SW 1271 (cell line): ENCODE results near the gene RPL41.
"Not testable (repeated sequence)": the region's sequence is repeated elsewhere in the genome, so short reads cannot be mapped to it uniquely, and the experiment has no call there.

Source experiments
- DNase-seq, 2 experiments: peaks; one replicate each; lab custom pipeline; 2025; lab: John Stamatoyannopoulos, UW

The RPL41 gene

DNA sequence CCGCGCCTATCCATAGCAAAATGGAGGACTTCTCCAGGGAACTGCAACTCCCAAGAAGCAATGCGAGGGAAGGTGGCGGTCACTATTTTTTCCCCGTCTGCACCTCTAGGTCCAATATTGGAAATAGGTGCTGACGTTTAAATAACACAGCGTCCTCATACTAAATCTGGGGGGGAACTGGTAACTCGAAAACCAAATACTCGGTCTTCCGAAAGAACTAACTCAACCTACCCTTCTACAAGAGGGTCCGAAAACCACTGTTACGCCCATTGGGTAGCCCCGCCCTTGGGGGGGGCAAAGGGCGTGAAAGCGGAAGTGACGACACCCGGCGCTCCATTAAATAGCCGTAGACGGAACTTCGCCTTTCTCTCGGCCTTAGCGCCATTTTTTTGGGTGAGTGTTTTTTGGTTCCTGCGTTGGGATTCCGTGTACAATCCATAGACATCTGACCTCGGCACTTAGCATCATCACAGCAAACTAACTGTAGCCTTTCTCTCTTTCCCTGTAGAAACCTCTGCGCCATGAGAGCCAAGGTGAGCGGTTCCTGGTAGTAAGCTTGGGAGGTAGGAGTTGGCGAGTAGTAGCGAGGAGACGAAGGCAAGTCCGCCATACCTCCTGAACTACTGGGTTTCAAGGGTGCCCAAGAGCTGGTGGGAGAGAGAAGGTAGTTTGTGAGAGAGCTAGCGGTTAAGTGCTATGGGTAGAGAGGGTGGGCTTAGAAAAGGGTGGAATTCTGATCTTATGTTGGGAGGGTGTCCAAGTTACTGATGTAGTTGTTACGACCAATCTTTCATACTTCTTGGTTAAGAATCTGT is at the start of gene RPL41:
Gene RPL41 (plus strand): TSS at position 367 of the 815 bp plus-strand sequence.
- peak; percentile 80 to 96 for DNase-seq

GRCh38 chr12:56071648-56072047 is 44.8 kb upstream of the RPL41 start:
- DNase-seq, result no peak

- no peak for DNase-seq
Measured at GRCh38 chr12:56074396-56074795, 42.0 kb upstream of the RPL41 start.

- DNase-seq, result not testable (repeated sequence)
Measured at GRCh38 chr12:56077966-56078365, 38.5 kb upstream of the RPL41 start.

DNA sequence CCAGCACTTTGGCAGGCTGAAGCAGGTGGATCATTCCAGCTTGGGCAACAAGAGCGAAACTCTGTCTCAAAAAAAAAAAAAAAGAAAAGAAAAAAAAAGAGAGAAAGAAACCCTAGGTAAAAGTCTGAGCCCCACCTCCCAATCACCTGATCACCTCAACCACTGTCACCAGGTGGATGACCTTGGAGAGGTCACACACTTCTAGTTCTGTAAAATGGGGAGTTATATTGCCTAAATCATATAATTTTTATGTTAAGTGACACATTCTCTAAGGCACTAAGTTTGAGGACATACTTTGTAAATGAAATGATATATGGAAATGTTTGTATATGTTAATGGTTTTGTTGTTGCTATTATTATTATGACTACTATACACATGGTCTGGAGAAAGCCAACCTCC is 38.0 kb upstream of the RPL41 start:
- no peak for DNase-seq

DNA sequence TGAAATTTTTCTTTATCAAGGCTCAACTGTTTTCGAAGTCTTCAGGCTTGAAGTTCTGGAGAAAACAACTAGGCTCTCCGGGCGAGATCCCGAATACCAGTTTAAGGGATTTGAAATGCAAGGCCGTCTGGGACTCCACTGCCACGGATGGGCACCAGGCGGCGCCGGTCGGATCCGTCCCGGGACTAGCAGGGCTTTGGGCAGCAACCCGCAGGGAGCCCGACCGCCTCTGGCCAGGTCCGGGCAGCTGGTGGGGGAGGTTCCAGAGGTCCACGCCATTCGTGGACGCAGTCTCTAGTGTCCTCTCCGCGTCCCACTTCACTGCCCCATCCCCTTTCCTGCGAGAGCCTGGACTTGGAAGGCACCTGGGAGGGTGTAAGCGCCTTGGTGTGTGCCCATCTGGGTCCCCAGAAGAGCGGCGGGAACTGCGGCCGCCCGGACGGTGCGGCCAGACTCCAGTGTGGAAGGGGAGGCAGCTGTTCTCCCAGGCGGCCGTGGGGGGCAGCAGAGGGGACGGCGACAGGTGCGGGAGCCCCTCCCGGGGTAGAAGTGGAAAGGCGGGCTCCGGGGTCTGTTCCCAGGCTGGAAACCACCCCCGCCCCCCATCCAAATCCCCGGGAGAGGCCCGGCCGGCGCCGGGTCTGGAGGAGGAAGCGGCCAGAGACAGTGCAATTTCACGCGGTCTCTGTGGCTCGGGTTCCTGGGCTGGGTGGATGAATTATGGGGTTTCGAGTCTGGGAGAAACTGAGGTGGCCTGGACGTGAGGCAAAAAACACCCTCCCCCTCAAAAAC is 37.3 kb upstream of the RPL41 start:
- DNase-seq, result peak; percentile 72 to 86

GRCh38 chr12:56079723-56080555 is 36.5 kb upstream of the RPL41 start, which contains the start of gene ERBB3:
Gene ERBB3, plus strand, starts transcription at chr12:56080165. Its CDS starts 136 bp downstream, at chr12:56080301.
- peak; percentile 47 to 76 for DNase-seq

DNA sequence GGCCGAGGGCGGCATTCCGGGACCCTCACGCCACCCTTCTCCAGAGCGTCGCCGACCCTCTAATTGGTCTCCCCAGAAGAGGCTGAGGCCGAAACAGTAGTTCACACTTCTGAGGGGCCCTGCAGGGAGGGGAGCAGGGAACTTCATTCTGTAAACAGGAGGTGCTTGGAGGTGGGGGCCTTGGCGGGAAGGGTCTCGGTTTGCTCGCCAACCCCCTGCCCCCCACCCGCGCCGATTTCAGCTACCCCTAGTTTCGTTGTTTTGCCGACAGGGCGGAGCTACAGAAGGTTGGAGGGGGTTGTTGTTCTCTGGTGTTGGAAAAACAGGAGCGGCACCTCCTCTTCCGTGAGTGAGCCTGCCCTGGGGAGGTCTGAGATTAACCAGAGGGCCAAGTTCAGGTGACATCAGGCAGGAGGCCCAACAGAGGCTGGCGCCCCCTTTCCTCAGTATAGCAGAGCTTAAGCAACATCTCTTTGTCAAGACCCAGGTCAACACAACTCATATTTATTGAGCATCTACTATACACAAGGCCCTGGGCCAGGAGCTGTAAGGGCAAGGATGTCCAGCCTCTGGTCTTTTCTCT is 35.8 kb upstream of the RPL41 start:
- no peak for DNase-seq

DNA sequence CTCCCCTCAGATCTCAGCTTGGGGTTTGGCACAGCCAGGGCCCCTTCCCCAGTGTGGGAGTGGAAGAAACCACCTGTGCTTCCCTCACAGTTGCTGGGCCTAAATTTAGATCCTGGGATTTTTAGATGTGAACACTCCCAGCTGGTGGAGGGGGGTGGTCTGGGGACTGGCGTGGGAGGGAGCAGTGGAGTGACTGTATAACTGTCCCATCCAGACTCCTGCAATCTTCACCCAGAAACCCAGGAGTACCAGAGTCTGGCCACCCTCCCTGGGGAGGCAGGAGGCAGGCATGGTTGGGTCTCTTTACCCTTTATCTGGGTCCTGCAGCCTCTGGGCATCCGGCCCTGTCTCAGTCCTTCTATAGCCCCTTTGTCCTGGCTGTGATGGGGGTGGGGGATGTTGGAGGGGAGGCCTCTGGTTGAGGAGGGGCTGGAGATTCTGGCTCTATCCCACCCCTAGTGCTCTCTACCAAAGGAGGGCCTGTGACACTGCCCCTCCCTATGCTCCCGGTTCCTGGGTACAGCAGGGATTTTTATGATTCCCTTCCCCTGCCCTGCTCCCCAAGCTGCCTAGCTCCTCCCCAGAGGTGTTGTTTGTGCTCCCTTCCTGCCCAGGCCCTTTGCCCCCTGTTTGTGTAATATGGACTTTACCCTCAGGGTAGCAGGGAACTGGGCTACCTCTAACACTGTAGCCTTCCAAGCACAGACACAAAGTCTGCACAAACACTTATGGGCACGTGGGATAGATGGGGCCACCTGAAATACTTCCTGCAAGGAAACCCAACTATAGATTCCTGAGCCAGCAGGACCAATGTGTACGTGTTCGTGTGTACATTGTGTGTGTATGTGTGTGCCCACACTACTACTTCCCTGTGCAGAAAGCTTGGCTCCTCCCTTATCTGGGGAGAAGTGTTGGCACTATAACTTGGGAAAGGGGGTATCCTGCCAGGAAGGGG is 34.8 kb upstream of the RPL41 start:
- DNase-seq, result no peak

DNA sequence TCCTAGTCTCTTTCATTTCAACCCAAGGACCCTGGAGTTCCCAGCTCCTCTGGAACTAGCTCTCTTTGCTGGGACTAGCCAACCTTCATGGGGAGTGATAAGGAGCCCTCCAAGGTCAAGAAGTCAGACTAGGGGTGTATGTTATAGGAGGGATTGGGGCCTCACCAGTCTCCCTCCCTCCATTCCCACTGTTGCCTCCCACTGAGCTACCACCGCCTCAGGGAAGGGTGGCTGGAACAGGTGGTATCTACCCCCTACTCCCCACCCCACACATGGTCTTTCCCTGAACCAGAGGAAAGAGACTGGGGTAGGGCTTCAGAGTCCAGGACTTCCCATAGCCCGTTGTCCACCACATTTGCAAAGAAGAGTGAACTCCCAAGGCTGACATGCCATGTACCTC is 34.1 kb upstream of the RPL41 start:
- no peak for DNase-seq

- DNase-seq, result no peak
Measured at GRCh38 chr12:56082967-56083366, 33.5 kb upstream of the RPL41 start.

DNA sequence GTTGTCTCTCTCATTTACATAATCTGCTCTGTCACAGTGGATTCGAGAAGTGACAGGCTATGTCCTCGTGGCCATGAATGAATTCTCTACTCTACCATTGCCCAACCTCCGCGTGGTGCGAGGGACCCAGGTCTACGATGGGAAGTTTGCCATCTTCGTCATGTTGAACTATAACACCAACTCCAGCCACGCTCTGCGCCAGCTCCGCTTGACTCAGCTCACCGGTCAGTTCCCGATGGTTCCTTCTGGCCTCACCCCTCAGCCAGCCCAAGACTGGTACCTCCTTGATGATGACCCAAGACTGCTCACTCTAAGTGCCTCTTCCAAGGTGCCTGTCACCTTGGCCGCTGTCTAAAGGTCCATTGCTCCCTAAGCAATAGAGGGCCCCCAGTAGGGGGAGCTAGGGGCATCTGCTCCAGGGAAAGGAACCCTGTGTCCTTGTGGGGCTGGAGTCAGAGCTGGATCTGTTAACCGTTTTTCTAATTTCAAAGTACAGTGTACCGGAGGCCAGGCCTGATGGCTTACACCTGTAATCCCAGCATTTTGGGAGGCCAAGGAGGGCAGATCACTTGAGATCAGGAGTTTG is 31.4 kb upstream of the RPL41 start:
- DNase-seq, result peak in 1 of 2 experiments; percentile 13

- no peak for DNase-seq
Measured at GRCh38 chr12:56086096-56086495, 30.3 kb upstream of the RPL41 start.

GRCh38 chr12:56086608-56087007 is 29.8 kb upstream of the RPL41 start:
- DNase-seq, result no peak

DNA sequence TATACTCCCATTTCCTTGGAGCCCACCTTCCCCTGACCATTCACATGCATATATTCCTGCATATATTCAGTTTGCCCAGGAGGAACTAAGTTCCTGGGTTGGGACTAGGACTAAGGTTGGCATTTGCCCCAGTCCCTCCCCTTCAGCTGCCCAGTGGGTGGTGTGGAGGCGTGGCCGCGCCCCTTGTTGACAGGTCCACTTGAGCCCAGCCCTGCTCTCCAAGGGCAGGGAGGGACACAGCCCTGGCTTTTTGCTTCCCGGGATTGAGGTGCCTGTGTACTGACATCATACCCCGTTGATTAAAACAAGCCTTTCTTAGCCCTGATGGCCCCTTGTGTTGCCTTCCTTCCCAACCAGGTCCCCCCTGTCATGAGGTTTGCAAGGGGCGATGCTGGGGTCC is 29.2 kb upstream of the RPL41 start:
- DNase-seq, result no peak

- DNase-seq, result no peak
Measured at GRCh38 chr12:56097738-56098137, 18.7 kb upstream of the RPL41 start.

- DNase-seq, result no peak
Measured at GRCh38 chr12:56098592-56098991, 17.8 kb upstream of the RPL41 start.

DNA sequence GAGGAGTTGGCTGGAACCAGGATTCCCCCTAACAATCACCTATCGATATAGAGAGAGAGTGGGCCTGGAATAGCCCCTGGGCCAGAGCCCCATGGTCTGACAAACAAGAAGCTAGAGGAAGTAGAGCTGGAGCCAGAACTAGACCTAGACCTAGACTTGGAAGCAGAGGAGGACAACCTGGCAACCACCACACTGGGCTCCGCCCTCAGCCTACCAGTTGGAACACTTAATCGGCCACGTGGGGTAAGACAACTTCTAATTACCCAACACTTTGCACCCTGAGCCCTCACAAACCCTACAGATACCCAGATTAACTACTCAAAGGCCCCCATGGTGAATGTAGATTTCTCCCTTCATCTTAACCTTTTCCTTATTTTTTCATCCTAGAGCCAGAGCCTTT is 16.6 kb upstream of the RPL41 start:
- no peak for DNase-seq

- no peak for DNase-seq
Measured at GRCh38 chr12:56101045-56101444, 15.4 kb upstream of the RPL41 start.

DNA sequence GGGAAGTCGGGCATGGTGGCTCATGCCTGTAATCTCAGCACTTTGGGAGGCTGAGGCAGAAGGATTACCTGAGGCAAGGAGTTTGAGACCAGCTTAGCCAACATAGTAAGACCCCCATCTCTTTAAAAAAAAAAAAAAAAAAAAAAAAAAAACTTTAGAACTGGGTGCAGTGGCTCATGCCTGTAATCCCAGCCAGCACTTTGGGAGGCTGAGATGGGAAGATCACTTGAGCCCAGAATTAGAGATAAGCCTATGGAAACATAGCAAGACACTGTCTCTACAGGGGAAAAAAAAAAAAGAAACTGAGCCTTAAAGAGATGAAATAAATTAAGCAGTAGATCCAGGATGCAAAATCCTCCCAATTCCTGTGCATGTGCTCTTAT is 13.8 kb upstream of the RPL41 start:
- no peak for DNase-seq
